Natural killer cell (primary cell): ENCODE measurements around the gene TTC39B. TPM values are rescaled to one million over a fixed set of nuclear protein-coding genes. Genes with fewer than 3 reads are reported as not detected.

Experiments used
- ATAC-seq, 3 donors: fragments of 150-1000 bp in 2 of 3; fragments of 200-7000 bp in 1 of 3; cut with Tn5 transposase; 1 replicate in 1 of 3; 2 replicates in 2 of 3; pipeline ENCODE4 v1.10.0; 2021; ENCODE audit warnings: mild to moderate bottlenecking in 2 of 3, moderate library complexity in 2 of 3
- DNase-seq, 2 donors: peaks; one replicate each; pipeline versions ENCODE4 v3.0.0 to v3.0.0-alpha.2; 2013 to 2021; ENCODE audit warnings: mixed read lengths in 1 of 2
- H3K27ac ChIP-seq: one replicate; pipeline ENCODE4 v1.5.1; 2013; ENCODE audit warnings: mild to moderate bottlenecking, low read length
- H3K27me3 ChIP-seq: one replicate; pipeline ENCODE4 v1.6.1; 2013; ENCODE audit warnings: low read length; ENCODE audit not compliant: control insufficient read depth, insufficient read depth
- H3K36me3 ChIP-seq: one replicate; pipeline ENCODE4 v1.6.1; 2013; ENCODE audit warnings: low read length; ENCODE audit not compliant: control insufficient read depth, insufficient read depth
- H3K4me1 ChIP-seq: one replicate; pipeline ENCODE4 v1.6.1; 2013; ENCODE audit warnings: low read length; ENCODE audit not compliant: control insufficient read depth, insufficient read depth
- H3K4me3 ChIP-seq: one replicate; pipeline ENCODE4 v1.5.1; 2013; ENCODE audit warnings: low read length
- H3K9me3 ChIP-seq: one replicate; pipeline ENCODE4 v1.6.1; 2013; ENCODE audit warnings: low read length; ENCODE audit not compliant: control insufficient read depth, insufficient read depth
- H3K27ac Mint-ChIP-seq, 2 donors: one replicate each; pipeline ENCODE4 v1.8.0; 2022; ENCODE audit warnings: mild to moderate bottlenecking in 2 of 2, mixed read lengths in 2 of 2, moderate library complexity in 1 of 2
- H3K27me3 Mint-ChIP-seq, 2 donors: one replicate each; pipeline ENCODE4 v1.8.0; 2022; ENCODE audit warnings: low read depth in 2 of 2, mixed read lengths in 2 of 2
- H3K36me3 Mint-ChIP-seq: one replicate; pipeline ENCODE4 v1.8.0; 2022; ENCODE audit warnings: mixed read lengths
- H3K4me1 Mint-ChIP-seq, 2 donors: one replicate each; pipeline ENCODE4 v1.8.0; 2022; ENCODE audit warnings: mixed read lengths in 2 of 2
- H3K4me3 Mint-ChIP-seq: one replicate; pipeline ENCODE4 v1.8.0; 2022; ENCODE audit warnings: mild to moderate bottlenecking, moderate library complexity, mixed read lengths
- H3K9me3 Mint-ChIP-seq, 2 donors: one replicate each; pipeline ENCODE4 v1.8.0; 2022; ENCODE audit warnings: mixed read lengths in 2 of 2
- WGBS: methylation state at CpG from one replicate; pipeline ENCODE4 v1.1.7; 2013; ENCODE audit warnings: missing lambda C conversion rate; ENCODE audit not compliant: insufficient coverage; 5-methylcytosine and 5-hydroxymethylcytosine counted together
- intact Hi-C: fragments of 100-400 bp; cut with micrococcal nuclease; formaldehyde crosslinking; loops from one replicate; pipeline ENCODE4 v1.14.2; 2022
- total RNA-seq, 4 donors: library from RNA; stranded (reverse); fragments of 120-200 nt in 1 of 4; gene quantifications; one replicate each; pipeline versions ENCODE4 v1.2.3 to v1.2.4, GENCODE V29; 2013 to 2022
- TF ChIP-seq, protein P1 (sequence below): fragments of 200-600 bp; IDR thresholded peaks from one replicate; pipeline ENCODE4 v1.8.0; 2022; ENCODE audit warnings: antibody characterized with exemption

Gene TTC39B
- total RNA-seq, 3 donors from 2014 or later (not counting 1 experiment from before 2014, with no cell fraction given) = 51.2 to 65.1 (median 54.2) TPM

DNA sequence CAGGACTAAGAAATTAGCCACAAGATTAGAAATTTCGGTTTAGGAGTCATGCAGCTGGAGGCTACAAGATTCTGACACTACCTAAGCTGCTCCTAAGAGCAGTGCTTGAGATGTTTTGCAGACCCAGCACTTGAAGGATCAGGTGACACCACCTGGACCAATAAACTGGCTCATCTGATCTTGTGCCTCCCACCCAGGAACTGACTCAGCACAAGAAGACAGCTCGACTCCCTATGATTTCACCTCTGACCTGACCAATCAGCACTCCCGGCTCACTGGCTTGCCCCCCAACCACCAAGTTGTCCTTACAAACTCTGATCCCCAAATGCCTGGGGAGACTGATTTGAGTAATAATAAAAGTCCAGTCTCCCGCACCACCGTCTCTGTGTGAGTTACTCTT is 170.4 kb downstream of the TTC39B start:
- TF ChIP-seq, protein P1, sequence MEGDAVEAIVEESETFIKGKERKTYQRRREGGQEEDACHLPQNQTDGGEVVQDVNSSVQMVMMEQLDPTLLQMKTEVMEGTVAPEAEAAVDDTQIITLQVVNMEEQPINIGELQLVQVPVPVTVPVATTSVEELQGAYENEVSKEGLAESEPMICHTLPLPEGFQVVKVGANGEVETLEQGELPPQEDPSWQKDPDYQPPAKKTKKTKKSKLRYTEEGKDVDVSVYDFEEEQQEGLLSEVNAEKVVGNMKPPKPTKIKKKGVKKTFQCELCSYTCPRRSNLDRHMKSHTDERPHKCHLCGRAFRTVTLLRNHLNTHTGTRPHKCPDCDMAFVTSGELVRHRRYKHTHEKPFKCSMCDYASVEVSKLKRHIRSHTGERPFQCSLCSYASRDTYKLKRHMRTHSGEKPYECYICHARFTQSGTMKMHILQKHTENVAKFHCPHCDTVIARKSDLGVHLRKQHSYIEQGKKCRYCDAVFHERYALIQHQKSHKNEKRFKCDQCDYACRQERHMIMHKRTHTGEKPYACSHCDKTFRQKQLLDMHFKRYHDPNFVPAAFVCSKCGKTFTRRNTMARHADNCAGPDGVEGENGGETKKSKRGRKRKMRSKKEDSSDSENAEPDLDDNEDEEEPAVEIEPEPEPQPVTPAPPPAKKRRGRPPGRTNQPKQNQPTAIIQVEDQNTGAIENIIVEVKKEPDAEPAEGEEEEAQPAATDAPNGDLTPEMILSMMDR = no peak
- Histone ChIP-seq H3K9me3 (no peaks in the 10 kb centered on the region), H3K27me3 (no peaks in the 10 kb centered on the region), H3K4me1 (no peaks in the 10 kb centered on the region), H3K4me3 (no peak overlapping the region), H3K27ac (no peak overlapping the region), H3K36me3 (no peaks in the 10 kb centered on the region)
- DNase-seq = no peak
- Mint-ChIP-seq H3K36me3 (no peaks in the 10 kb centered on the region), H3K4me3 (no peak overlapping the region), H3K4me1 (peaks cover 6 to 7% of the 10 kb centered on the region in 2 donors), H3K27me3 (peaks cover 6 to 23% of the 10 kb centered on the region in 2 donors), H3K27ac (no peak overlapping the region), H3K9me3 (no peaks in the 10 kb centered on the region)
- WGBS = 77% methylated on average over 4 of the region's 5 CpGs
- ATAC-seq = no peak
- intact Hi-C loops = loop anchor here (10.0 kb wide), 1 partner anchor 522 kb away; no protein-coding TSS in a partner anchor

- no peaks in the 10 kb centered on the region for H3K36me3 Mint-ChIP-seq
- 36% methylated on average over 18 of the region's 18 CpGs for WGBS
- Histone ChIP-seq H3K36me3 (no peaks in the 10 kb centered on the region), H3K4me1 (no peaks in the 10 kb centered on the region), H3K27ac (no peak overlapping the region), H3K4me3 (no peak overlapping the region), H3K27me3 (no peaks in the 10 kb centered on the region), H3K9me3 (no peaks in the 10 kb centered on the region)
- TF ChIP-seq, protein P1 = peak; percentile 70
- no peaks in the 10 kb centered on the region for H3K9me3 Mint-ChIP-seq
- DNase-seq (peak in 1 of 2 donors; percentile 70), ATAC-seq (peak; percentile 64 to 92 (median 73))
- peaks cover 6 to 7% of the 10 kb centered on the region in 2 donors for H3K4me1 Mint-ChIP-seq
- no peak overlapping the region for H3K4me3 Mint-ChIP-seq
- H3K27ac Mint-ChIP-seq = no peak overlapping the region
- H3K27me3 Mint-ChIP-seq = peaks cover 6 to 29% of the 10 kb centered on the region in 2 donors
- intact Hi-C loops = loop anchor here (1.0 to 10.0 kb wide), 2 partner anchors 31 to 520 kb away; no protein-coding TSS in a partner anchor
Observed at GRCh38 chr9:15135164-15135792, 171.7 kb downstream of the TTC39B start.

DNA sequence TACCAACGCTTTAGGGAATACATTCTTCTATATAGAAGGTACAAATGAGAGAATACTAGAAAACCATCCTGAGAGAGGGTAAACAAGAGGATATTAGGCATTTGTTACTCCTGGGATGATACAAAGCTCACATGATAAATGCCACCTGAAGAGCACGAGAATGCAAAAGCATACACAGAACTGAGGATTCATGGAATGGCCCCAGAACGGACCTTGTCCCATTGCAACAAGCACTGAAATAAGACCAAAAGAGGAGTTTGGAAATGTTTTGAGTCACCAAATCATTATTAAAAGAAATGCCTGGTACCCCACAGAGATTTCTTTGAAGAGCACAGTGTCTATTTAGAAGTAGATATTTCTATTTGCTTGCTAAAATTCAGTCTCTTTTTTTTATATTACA is 173.5 kb downstream of the TTC39B start:
- ATAC-seq = no peak
- H3K4me1 ChIP-seq = no peaks in the 10 kb centered on the region
- Mint-ChIP-seq H3K4me3 (no peak overlapping the region), H3K36me3 (no peaks in the 10 kb centered on the region), H3K27ac (no peak overlapping the region), H3K9me3 (no peaks in the 10 kb centered on the region), H3K4me1 (peaks cover 6 to 7% of the 10 kb centered on the region in 2 donors), H3K27me3 (peaks cover 6 to 29% of the 10 kb centered on the region in 2 donors)
- intact Hi-C loops = loop anchor here (10.0 kb wide), 1 partner anchor 519 kb away; no protein-coding TSS in a partner anchor
- no peaks in the 10 kb centered on the region for H3K27me3 ChIP-seq
- no peak overlapping the region for H3K27ac ChIP-seq
- H3K36me3 ChIP-seq = no peaks in the 10 kb centered on the region
- DNase-seq = no peak
- TF ChIP-seq, protein P1 = no peak
- no peak overlapping the region for H3K4me3 ChIP-seq
- H3K9me3 ChIP-seq = no peaks in the 10 kb centered on the region
- WGBS = 89% methylated on average over 2 of the region's 3 CpGs
